ENCODE results near the gene CAPN15. TPM values are rescaled to one million over a fixed set of nuclear protein-coding genes. Genes with fewer than 3 reads are reported as not detected.

The CAPN15 gene
- total and polyA plus RNA-seq, 9 of the 15 experiments (the other 6 are each of a cell fraction or from before 2014, with no cell fraction given) = 0.62 to 111 (median 14.2) TPM

DNA sequence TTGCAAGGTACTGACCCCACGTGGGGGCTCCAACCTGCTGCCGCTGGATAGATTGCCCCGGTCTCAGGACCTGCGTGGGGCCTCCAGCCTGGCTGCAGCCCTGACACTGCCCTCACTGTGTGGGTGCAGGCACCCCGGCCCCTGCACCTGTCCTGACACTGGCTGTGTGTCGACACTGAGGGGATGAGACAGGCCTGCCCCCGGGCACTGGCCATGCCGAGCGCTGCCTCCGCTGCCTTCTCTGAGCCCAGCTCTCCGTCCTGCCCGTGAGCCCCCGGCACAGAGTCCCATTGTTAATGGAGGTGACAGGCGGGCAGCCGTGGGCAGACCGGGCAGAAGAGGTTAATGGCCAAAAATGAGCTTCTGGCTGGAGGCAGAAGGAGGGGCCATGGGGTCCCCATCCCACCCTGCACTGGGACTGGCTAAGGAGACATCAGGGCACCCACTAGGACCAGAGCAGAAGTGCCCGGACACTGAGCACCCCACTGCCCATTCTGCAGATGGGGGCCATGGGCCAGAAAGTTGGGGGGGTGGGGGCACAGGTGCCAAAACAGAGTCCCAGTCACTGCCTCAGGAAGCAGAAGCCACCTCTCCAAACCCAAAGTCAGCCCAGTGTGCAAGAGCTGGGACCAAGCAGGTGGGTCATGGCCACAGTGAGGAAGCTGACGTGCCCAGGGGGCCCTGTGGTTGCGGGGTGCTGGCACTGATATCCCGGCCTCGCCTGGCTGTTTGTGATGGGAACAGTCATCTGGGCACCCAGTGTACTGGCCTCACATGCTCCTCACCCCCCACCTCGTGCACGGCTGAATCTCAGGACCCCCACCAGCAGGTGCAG is 30.2 kb downstream of the CAPN15 start:
- Histone ChIP-seq H3K4me1 (replicated peaks in 1 of 2; ENCODE audit: control insufficient read depth in 2 of 2, insufficient read depth in 2 of 2, low read length in 2 of 2) (peaks cover 0 to 80% of the 10 kb centered on the region in 2 experiments; a peak in 2 of 5 replicates), H2AFZ (ENCODE audit: low read depth, low read length) (no peak overlapping the region), H3K4me3 (no peak overlapping the region), H3K9me1 (ENCODE audit: control insufficient read depth, insufficient read depth, low read length) (no peaks in the 10 kb centered on the region), H3K9ac (ENCODE audit: insufficient read depth in 1 of 2, low read depth in 2 of 2, low read length in 2 of 2) (no peak overlapping the region), H3K79me2 (ENCODE audit: control insufficient read depth, insufficient read depth, low read length) (no peaks in the 10 kb centered on the region), H3K4me2 (ENCODE audit: insufficient read depth, low read length) (no peak overlapping the region), H3K27me3 (ENCODE audit: control insufficient read depth in 2 of 2, insufficient read depth in 2 of 2, low read length in 2 of 2) (peaks cover 3 to 17% of the 10 kb centered on the region in 2 experiments; a peak in 4 of 5 replicates), H4K20me1 (replicated peaks; ENCODE audit: control insufficient read depth, insufficient read depth, low read length) (no peaks in the 10 kb centered on the region), H3K9me3 (replicated peaks; ENCODE audit: control insufficient read depth, insufficient read depth, low read depth, low read length) (no peaks in the 10 kb centered on the region), H3K36me3 (ENCODE audit: control insufficient read depth, insufficient read depth, low read length) (peaks cover 13% of the 10 kb centered on the region; the same call in 1 of the 3 replicates), H3K27ac (ENCODE audit: extremely low read depth, low read depth, low read length) (no peak overlapping the region)
- in situ Hi-C loops (cut with MboI) = no loop called here
- intact Hi-C loops (cut with micrococcal nuclease) = no loop called here
- no peak for FAIRE-seq
- no peak for ATAC-seq
- no peak for DNase-seq (ENCODE audit: extremely low read depth in 1 of 4, low spot score in 3 of 4)
- 54% methylated on average over 16 of the region's 23 CpGs for WGBS (ENCODE audit: insufficient coverage, low coverage, missing lambda C conversion rate)
- POLR2A ChIA-PET = no interaction called here
- no TSS peak for BruUV-seq (replicated peaks)
- CTCF ChIA-PET (ENCODE audit: low intra/inter-chr PET ratio) = no interaction called here
- TF ChIP-seq SAP30 (IDR thresholded peaks at IDR 0.05; ENCODE audit: borderline replicate concordance, insufficient read depth, low read depth, low read length, poor library complexity, severe bottlenecking) (no peak), ETV1 (tag; conservative IDR thresholded peaks at IDR 0.05; ENCODE audit: low read depth) (no peak), EWSR1 (IDR thresholded peaks at IDR 0.05; ENCODE audit: borderline replicate concordance, low read depth, partially characterized antibody) (no peak), ARID2 (IDR thresholded peaks at IDR 0.05) (no peak), FOXM1 (IDR thresholded peaks at IDR 0.05; ENCODE audit: low read depth) (no peak), FOXM1 (CRISPR knock-in tag; IDR thresholded peaks at IDR 0.05; ENCODE audit: low read depth) (no peak), ZNF695 (CRISPR knock-in tag; IDR thresholded peaks at IDR 0.05) (no peak), CREM (IDR thresholded peaks at IDR 0.05; ENCODE audit: low read depth) (no peak), ZNF408 (CRISPR knock-in tag; IDR thresholded peaks at IDR 0.05; ENCODE audit: low read depth) (no peak), TEAD4 (IDR thresholded peaks at IDR 0.05; ENCODE audit: low read length) (no peak), TEAD4 (CRISPR knock-in tag; IDR thresholded peaks at IDR 0.05; ENCODE audit: borderline replicate concordance) (no peak), POLR2B (IDR thresholded peaks at IDR 0.05; ENCODE audit: low read depth, partially characterized antibody) (no peak), PHB (CRISPR knock-in tag; IDR thresholded peaks at IDR 0.05) (no peak)
- TF ChIP-seq, protein P1, sequence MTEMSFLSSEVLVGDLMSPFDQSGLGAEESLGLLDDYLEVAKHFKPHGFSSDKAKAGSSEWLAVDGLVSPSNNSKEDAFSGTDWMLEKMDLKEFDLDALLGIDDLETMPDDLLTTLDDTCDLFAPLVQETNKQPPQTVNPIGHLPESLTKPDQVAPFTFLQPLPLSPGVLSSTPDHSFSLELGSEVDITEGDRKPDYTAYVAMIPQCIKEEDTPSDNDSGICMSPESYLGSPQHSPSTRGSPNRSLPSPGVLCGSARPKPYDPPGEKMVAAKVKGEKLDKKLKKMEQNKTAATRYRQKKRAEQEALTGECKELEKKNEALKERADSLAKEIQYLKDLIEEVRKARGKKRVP (CRISPR knock-in tag; IDR thresholded peaks at IDR 0.05) = no peak
- TF ChIP-seq, protein P2, sequence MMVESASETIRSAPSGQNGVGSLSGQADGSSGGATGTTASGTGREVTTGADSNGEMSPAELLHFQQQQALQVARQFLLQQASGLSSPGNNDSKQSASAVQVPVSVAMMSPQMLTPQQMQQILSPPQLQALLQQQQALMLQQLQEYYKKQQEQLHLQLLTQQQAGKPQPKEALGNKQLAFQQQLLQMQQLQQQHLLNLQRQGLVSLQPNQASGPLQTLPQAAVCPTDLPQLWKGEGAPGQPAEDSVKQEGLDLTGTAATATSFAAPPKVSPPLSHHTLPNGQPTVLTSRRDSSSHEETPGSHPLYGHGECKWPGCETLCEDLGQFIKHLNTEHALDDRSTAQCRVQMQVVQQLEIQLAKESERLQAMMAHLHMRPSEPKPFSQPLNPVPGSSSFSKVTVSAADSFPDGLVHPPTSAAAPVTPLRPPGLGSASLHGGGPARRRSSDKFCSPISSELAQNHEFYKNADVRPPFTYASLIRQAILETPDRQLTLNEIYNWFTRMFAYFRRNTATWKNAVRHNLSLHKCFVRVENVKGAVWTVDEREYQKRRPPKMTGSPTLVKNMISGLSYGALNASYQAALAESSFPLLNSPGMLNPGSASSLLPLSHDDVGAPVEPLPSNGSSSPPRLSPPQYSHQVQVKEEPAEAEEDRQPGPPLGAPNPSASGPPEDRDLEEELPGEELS (CRISPR knock-in tag; IDR thresholded peaks at IDR 0.05; ENCODE audit: borderline replicate concordance) = no peak
- TF ChIP-seq, protein P3, sequence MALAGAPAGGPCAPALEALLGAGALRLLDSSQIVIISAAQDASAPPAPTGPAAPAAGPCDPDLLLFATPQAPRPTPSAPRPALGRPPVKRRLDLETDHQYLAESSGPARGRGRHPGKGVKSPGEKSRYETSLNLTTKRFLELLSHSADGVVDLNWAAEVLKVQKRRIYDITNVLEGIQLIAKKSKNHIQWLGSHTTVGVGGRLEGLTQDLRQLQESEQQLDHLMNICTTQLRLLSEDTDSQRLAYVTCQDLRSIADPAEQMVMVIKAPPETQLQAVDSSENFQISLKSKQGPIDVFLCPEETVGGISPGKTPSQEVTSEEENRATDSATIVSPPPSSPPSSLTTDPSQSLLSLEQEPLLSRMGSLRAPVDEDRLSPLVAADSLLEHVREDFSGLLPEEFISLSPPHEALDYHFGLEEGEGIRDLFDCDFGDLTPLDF (CRISPR knock-in tag; IDR thresholded peaks at IDR 0.05) = no peak

All from K562 (cell line).